ENCODE results near the gene PTDSS2. TPM values are rescaled to one million over a fixed set of nuclear protein-coding genes. Genes with fewer than 3 reads are reported as not detected.

Gene PTDSS2
- total and polyA plus RNA-seq, 2 of the 13 experiments (the other 11 are each of a cell fraction or from before 2014, with no cell fraction given) = 21.7 to 26.4 TPM

- ATAC-seq (no peak), FAIRE-seq (no peak), DNase-seq (ENCODE audit: low spot score) (no peak)
- no peak for TF ChIP-seq ARNTL (CRISPR knock-in tag; IDR thresholded peaks at IDR 0.05)
- no peak for TF ChIP-seq ZNF430 (CRISPR knock-in tag; IDR thresholded peaks at IDR 0.05)
- no peak for TF ChIP-seq IRF9 (CRISPR knock-in tag; IDR thresholded peaks at IDR 0.05; ENCODE audit: borderline replicate concordance)
- no peak for TF ChIP-seq ZNF878 (CRISPR knock-in tag; IDR thresholded peaks at IDR 0.05)
- no peak for TF ChIP-seq FOXP4 (CRISPR knock-in tag; IDR thresholded peaks at IDR 0.05)
- no peak for TF ChIP-seq SETDB1 (CRISPR knock-in tag; IDR thresholded peaks at IDR 0.05; ENCODE audit: borderline replicate concordance)
- TF ChIP-seq ZNF362 (CRISPR knock-in tag; IDR thresholded peaks at IDR 0.05; ENCODE audit: borderline replicate concordance) = no peak
- TF ChIP-seq ZNF441 (CRISPR knock-in tag; IDR thresholded peaks at IDR 0.05; ENCODE audit: borderline replicate concordance) = no peak
- no TSS peak for BruUV-seq (replicated peaks)
- intact Hi-C loops (cut with micrococcal nuclease; ENCODE audit: unreplicated experiment) = no loop called here
- H3K27ac ChIP-seq (ENCODE audit: extremely low read length, insufficient read depth, low read length) = no peak overlapping the region
- WGBS (ENCODE audit: low lambda C conversion rate) = 97% methylated on average over 19 of the region's 24 CpGs
- H2AFZ ChIP-seq (ENCODE audit: low read length) = no peak overlapping the region
- H3K79me2 ChIP-seq (ENCODE audit: insufficient read depth, low read length) = peaks cover 29% of the 10 kb centered on the region
- no peak overlapping the region for H3K9ac ChIP-seq (ENCODE audit: insufficient read depth, low read depth, low read length)
- ChIA-PET POLR2A (no interaction called here), CTCF (ENCODE audit: low intra/inter-chr PET ratio, low total read pairs) (no interaction called here)
- H3K4me1 ChIP-seq (ENCODE audit: insufficient read depth, low read length) = no peaks in the 10 kb centered on the region
- no peak overlapping the region for H3K4me3 ChIP-seq (replicated peaks in 1 of 3; ENCODE audit: insufficient read depth in 1 of 3, low read depth in 2 of 3, low read length in 3 of 3)
- H3K27me3 ChIP-seq (ENCODE audit: control insufficient read depth in 1 of 2, insufficient read depth in 2 of 2, low read length in 2 of 2) = no peaks in the 10 kb centered on the region; a peak in 1 of 5 replicates
- H3K4me2 ChIP-seq (ENCODE audit: low read depth, low read length) = no peak overlapping the region
- H4K20me1 ChIP-seq (ENCODE audit: insufficient read depth, low read length) = no peaks in the 10 kb centered on the region
- no peaks in the 10 kb centered on the region for H3K9me3 ChIP-seq (ENCODE audit: low read length)
- in situ Hi-C loops (cut with HindIII; ENCODE audit: extremely low pct_ligation_motif_present, low pct_unique_long_range_greater_than_20kb) = no loop called here
- peaks cover 15 to 46% of the 10 kb centered on the region in 2 experiments for H3K36me3 ChIP-seq (replicated peaks in 1 of 2; ENCODE audit: control insufficient read depth in 1 of 2, insufficient read depth in 2 of 2, low read length in 2 of 2)
Measured at GRCh38 chr11:459511-460220, 9.6 kb downstream of the PTDSS2 start.
